Measurements from ENCODE around the gene CNOT6. TPM values are rescaled to one million over a fixed set of nuclear protein-coding genes. Genes with fewer than 3 reads are reported as not detected.
A peak's percentile ranks its signal among the peaks of the same experiment; 100 is the strongest.
"Not testable (repeated sequence)": the region's sequence is repeated elsewhere in the genome, so short reads cannot be mapped to it uniquely, and the experiment has no call there.

The CNOT6 gene
- total and polyA plus RNA-seq, 8 donors: 4.7 to 38.2 (median 12.5) TPM

DNA sequence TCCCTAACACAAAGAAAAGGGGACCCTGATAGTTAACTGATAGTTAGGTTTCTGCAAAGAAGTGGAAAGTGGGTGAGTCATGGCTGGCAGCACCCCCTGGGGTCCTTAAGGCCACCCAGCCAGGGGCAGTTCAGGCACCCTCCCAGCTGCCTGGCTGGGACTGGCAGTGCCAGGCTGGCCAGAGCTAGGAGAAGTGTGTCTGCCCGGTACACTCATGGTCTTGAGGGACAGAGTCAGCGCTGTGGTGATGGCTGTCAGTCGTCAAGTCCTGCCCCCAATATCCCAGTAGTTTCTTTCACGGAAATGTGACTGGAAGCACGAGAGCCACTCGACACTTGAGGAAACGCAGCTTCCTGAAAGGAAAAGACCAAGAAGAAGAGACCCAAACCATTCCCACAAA is 22.3 kb upstream of the CNOT6 start:
- Histone ChIP-seq H3K9me3 (no peaks in the 10 kb centered on the region), H3K36me3 (no peaks in the 10 kb centered on the region), H3K4me1 (peaks cover 0 to 20% (median 7%) of the 10 kb centered on the region in 4 donors), H3K27ac (no peak overlapping the region), H3K4me3 (no peak overlapping the region), H3K27me3 (peaks cover 0 to 19% (median 0%) of the 10 kb centered on the region in 3 donors)
- intact Hi-C loops (cut with DNase I; ENCODE audit: low total_unique reads): no loop called here
- peak in 1 of 2 donors; percentile 20 for DNase-seq
- TF ChIP-seq EP300 (IDR thresholded peaks at IDR 0.05): no peak
- no peak for TF ChIP-seq POLR2A (IDR thresholded peaks at IDR 0.05)
- TF ChIP-seq, protein P1, sequence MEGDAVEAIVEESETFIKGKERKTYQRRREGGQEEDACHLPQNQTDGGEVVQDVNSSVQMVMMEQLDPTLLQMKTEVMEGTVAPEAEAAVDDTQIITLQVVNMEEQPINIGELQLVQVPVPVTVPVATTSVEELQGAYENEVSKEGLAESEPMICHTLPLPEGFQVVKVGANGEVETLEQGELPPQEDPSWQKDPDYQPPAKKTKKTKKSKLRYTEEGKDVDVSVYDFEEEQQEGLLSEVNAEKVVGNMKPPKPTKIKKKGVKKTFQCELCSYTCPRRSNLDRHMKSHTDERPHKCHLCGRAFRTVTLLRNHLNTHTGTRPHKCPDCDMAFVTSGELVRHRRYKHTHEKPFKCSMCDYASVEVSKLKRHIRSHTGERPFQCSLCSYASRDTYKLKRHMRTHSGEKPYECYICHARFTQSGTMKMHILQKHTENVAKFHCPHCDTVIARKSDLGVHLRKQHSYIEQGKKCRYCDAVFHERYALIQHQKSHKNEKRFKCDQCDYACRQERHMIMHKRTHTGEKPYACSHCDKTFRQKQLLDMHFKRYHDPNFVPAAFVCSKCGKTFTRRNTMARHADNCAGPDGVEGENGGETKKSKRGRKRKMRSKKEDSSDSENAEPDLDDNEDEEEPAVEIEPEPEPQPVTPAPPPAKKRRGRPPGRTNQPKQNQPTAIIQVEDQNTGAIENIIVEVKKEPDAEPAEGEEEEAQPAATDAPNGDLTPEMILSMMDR (IDR thresholded peaks at IDR 0.05): no peak
- TF ChIP-seq POLR2AphosphoS5 (IDR thresholded peaks at IDR 0.05): no peak
- 61 to 69% (median 67%) methylated on average over 7 of the region's 7 CpGs for WGBS, 5 donors

DNA sequence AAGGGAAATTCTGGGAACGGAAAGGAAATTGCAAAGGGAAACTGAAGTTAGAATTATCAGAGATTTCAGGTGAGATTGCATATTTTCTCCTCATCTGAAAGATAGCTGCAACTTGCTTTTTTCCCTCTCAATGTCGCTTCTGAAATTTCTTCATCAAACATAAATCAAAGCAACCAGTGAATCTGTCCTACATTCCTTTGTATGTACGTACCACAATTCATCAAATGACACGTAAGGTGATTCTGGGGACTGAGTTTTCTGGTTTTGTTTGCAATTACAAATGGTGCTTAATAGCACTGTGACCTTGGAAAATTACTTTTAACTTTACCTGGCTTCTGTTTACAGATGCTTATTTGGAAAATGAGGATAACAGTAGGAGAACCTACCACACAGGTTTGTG is 21.9 kb upstream of the CNOT6 start:
- TF ChIP-seq, protein P1 (IDR thresholded peaks at IDR 0.05): no peak
- TF ChIP-seq POLR2AphosphoS5 (IDR thresholded peaks at IDR 0.05) (no peak), EP300 (IDR thresholded peaks at IDR 0.05) (no peak), POLR2A (IDR thresholded peaks at IDR 0.05) (no peak)

DNA sequence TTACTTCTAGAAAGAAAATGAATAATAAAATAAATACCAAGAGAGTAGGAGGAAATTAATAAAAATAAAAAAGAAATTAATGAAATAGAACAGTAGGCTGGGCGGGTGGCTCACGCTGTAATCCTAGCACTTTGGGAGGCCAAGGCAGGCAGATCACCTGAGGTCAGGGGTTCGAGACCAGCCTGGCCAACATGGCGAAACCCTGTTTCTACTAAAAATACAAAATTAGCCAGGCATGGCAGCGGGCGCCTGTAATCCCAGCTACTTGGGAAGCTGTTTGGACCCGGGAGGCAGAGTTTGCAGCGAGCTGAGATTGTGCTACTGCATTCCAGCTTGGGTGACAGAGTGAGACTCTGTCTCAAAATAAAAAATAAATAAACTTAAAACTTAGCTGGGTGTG is 20.8 kb upstream of the CNOT6 start:
- H3K27ac ChIP-seq; DNase-seq; intact Hi-C loops (cut with DNase I; ENCODE audit: low total_unique reads); H3K4me3 ChIP-seq; H3K36me3 ChIP-seq; H3K9me3 ChIP-seq: not testable (repeated sequence)
- Histone ChIP-seq H3K4me1 (peaks cover 0 to 10% (median 3%) of the 10 kb centered on the region in 4 donors), H3K27me3 (peaks cover 0 to 19% (median 0%) of the 10 kb centered on the region in 3 donors)
- 88 to 95% (median 91%) methylated on average over 8 of the region's 8 CpGs for WGBS, 5 donors

More for the DNA sequence above, 21.9 kb upstream of the CNOT6 start:
- H3K27ac ChIP-seq: no peak overlapping the region
- H3K4me3 ChIP-seq: no peak overlapping the region
- intact Hi-C loops (cut with DNase I; ENCODE audit: low total_unique reads): no loop called here
- H3K36me3 ChIP-seq: no peaks in the 10 kb centered on the region
- DNase-seq: no peak
- H3K4me1 ChIP-seq: peaks cover 0 to 16% (median 5%) of the 10 kb centered on the region in 4 donors
- WGBS, 5 donors: 47 to 66% (median 62%) methylated on average over 4 of the region's 4 CpGs
- H3K27me3 ChIP-seq: peaks cover 0 to 19% (median 0%) of the 10 kb centered on the region in 3 donors
- no peaks in the 10 kb centered on the region for H3K9me3 ChIP-seq

DNA sequence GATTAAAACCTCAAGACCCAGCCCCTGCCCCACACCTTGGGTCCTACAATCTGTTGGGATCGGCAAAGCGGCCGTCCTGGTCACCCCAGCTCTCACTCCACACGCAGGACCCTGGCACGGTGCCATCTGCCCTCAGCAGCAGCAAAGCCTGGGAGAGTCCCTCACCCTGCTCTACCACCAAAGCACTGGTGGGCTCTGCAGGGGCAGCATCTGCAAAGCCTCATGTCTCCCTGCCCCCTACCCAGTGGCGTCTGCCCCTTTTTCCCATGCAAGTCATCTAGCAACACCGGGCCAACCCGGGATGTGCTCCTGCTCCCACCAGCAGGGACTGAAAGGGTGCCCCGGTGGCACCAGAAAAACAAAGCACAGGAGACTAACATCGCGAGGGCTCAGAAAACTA is 19.6 kb upstream of the CNOT6 start:
- 68 to 84% (median 74%) methylated on average over 10 to 11 of the region's 11 CpGs for WGBS, 5 donors
- H3K4me1 ChIP-seq: peaks cover 0 to 10% (median 3%) of the 10 kb centered on the region in 4 donors
- TF ChIP-seq POLR2AphosphoS5 (IDR thresholded peaks at IDR 0.05): no peak
- no peak for TF ChIP-seq EP300 (IDR thresholded peaks at IDR 0.05)
- no peak for TF ChIP-seq POLR2A (IDR thresholded peaks at IDR 0.05)
- TF ChIP-seq, protein P1 (IDR thresholded peaks at IDR 0.05): no peak
- intact Hi-C loops (cut with DNase I; ENCODE audit: low total_unique reads): no loop called here
- H3K4me3 ChIP-seq: no peak overlapping the region
- no peak overlapping the region for H3K27ac ChIP-seq
- DNase-seq: no peak
- H3K36me3 ChIP-seq: no peaks in the 10 kb centered on the region
- H3K27me3 ChIP-seq: peaks cover 0 to 19% (median 0%) of the 10 kb centered on the region in 3 donors
- H3K9me3 ChIP-seq: no peaks in the 10 kb centered on the region

DNA sequence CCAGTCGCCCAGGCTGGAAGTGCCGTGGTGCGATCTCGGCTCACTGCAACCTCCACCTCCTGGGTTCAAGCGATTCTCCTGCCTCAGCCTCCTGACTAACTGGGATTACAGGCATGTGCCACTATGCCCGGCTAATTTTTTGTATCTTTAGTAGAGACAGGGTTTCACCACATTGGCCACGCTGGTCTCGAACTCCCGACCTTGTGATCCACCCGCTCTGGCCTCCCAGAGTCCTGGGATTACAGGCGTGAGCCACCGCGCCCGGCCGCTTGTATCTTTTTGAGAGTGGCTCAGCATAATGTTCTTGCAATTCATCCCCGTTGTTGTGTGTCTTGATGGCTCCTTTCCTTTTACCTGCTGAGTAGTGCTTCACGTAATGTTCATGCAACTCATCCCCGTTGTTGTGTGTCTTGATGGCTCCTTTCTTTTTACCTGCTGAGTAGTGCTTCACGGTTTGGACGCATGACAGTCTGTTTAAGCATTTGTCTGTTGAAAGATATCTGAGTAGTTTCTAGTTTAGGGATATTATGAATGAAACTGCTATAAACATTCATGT is 18.1 kb upstream of the CNOT6 start:
- H3K9me3 ChIP-seq; H3K4me1 ChIP-seq; DNase-seq; H3K4me3 ChIP-seq; H3K27me3 ChIP-seq; H3K36me3 ChIP-seq; intact Hi-C loops (cut with DNase I; ENCODE audit: low total_unique reads); H3K27ac ChIP-seq: not testable (repeated sequence)
- WGBS, 5 donors: 88 to 97% (median 91%) methylated on average over 20 of the region's 20 CpGs

All from stomach (tissue), 9 donors.